ENCODE measurements around the gene SGPL1.

The SGPL1 gene

GRCh38 chr10:70804421-70804808 is 11.3 kb upstream of the SGPL1 start:
- H3K27me3 ChIP-seq (ENCODE audit: control insufficient read depth, insufficient read depth, low read length), result no peaks in the 10 kb centered on the region
- no peak overlapping the region for H3K27ac ChIP-seq
- no peak for TF ChIP-seq CTCF (IDR thresholded peaks at IDR 0.05)

GRCh38 chr10:70805619-70806215 is 10.0 kb upstream of the SGPL1 start:
- no peaks in the 10 kb centered on the region for H3K27me3 ChIP-seq (ENCODE audit: control insufficient read depth, insufficient read depth, low read length)
- H3K36me3 ChIP-seq (ENCODE audit: control insufficient read depth, insufficient read depth, low read length), result no peaks in the 10 kb centered on the region
- no peak overlapping the region for H3K4me3 ChIP-seq (ENCODE audit: low read depth, low read length)
- H3K4me1 ChIP-seq, result no peaks in the 10 kb centered on the region
- no peak overlapping the region for H3K9ac ChIP-seq
- H3K79me2 ChIP-seq, result no peaks in the 10 kb centered on the region
- no peaks in the 10 kb centered on the region for H3K9me3 ChIP-seq (ENCODE audit: control insufficient read depth, low read length)
- no peak overlapping the region for H3K27ac ChIP-seq
- no peak for TF ChIP-seq CTCF (IDR thresholded peaks at IDR 0.05)
- no peak overlapping the region for H3K4me2 ChIP-seq (ENCODE audit: low read length)
- no peak overlapping the region for H2AFZ ChIP-seq

More at GRCh38 chr10:70804421-70804808, 11.3 kb upstream of the SGPL1 start:
- Histone ChIP-seq H3K4me1 (no peaks in the 10 kb centered on the region), H3K36me3 (ENCODE audit: control insufficient read depth, insufficient read depth, low read length) (no peaks in the 10 kb centered on the region), H3K9me3 (ENCODE audit: control insufficient read depth, low read length) (no peaks in the 10 kb centered on the region), H3K4me2 (ENCODE audit: low read length) (no peak overlapping the region), H3K9ac (no peak overlapping the region), H3K4me3 (ENCODE audit: low read depth, low read length) (no peak overlapping the region), H2AFZ (no peak overlapping the region), H3K79me2 (no peaks in the 10 kb centered on the region)

GRCh38 chr10:70806841-70807240 is 8.9 kb upstream of the SGPL1 start:
- no peak overlapping the region for H3K4me3 ChIP-seq (ENCODE audit: low read depth, low read length)
- H3K9ac ChIP-seq, result no peak overlapping the region
- no peak for TF ChIP-seq CTCF (IDR thresholded peaks at IDR 0.05)
- no peak overlapping the region for H3K4me2 ChIP-seq (ENCODE audit: low read length)
- H2AFZ ChIP-seq, result no peak overlapping the region
- H3K4me1 ChIP-seq, result no peaks in the 10 kb centered on the region
- H3K27me3 ChIP-seq (ENCODE audit: control insufficient read depth, insufficient read depth, low read length), result no peaks in the 10 kb centered on the region
- H3K36me3 ChIP-seq (ENCODE audit: control insufficient read depth, insufficient read depth, low read length), result no peaks in the 10 kb centered on the region
- no peaks in the 10 kb centered on the region for H3K79me2 ChIP-seq
- no peak overlapping the region for H3K27ac ChIP-seq
- no peaks in the 10 kb centered on the region for H3K9me3 ChIP-seq (ENCODE audit: control insufficient read depth, low read length)

GRCh38 chr10:70807556-70807955 is 8.2 kb upstream of the SGPL1 start:
- Histone ChIP-seq H3K79me2 (no peaks in the 10 kb centered on the region), H3K27me3 (ENCODE audit: control insufficient read depth, insufficient read depth, low read length) (no peaks in the 10 kb centered on the region), H3K4me3 (ENCODE audit: low read depth, low read length) (no peak overlapping the region), H3K27ac (no peak overlapping the region), H3K9me3 (ENCODE audit: control insufficient read depth, low read length) (no peaks in the 10 kb centered on the region), H2AFZ (no peak overlapping the region), H3K4me1 (no peaks in the 10 kb centered on the region), H3K36me3 (ENCODE audit: control insufficient read depth, insufficient read depth, low read length) (no peaks in the 10 kb centered on the region), H3K4me2 (ENCODE audit: low read length) (no peak overlapping the region), H3K9ac (no peak overlapping the region)
- TF ChIP-seq CTCF (IDR thresholded peaks at IDR 0.05), result no peak

GRCh38 chr10:70809011-70809611 is 6.6 kb upstream of the SGPL1 start:
- Histone ChIP-seq H3K27me3 (ENCODE audit: control insufficient read depth, insufficient read depth, low read length) (no peaks in the 10 kb centered on the region), H3K4me2 (ENCODE audit: low read length) (no peak overlapping the region)

More at GRCh38 chr10:70809011-70809611, 6.6 kb upstream of the SGPL1 start:
- TF ChIP-seq CTCF (IDR thresholded peaks at IDR 0.05), result no peak
- Histone ChIP-seq H3K79me2 (no peaks in the 10 kb centered on the region), H3K4me3 (ENCODE audit: low read depth, low read length) (no peak overlapping the region), H3K27ac (no peak overlapping the region), H3K36me3 (ENCODE audit: control insufficient read depth, insufficient read depth, low read length) (no peaks in the 10 kb centered on the region), H3K9ac (no peak overlapping the region), H2AFZ (no peak overlapping the region), H3K4me1 (no peaks in the 10 kb centered on the region), H3K9me3 (ENCODE audit: control insufficient read depth, low read length) (no peaks in the 10 kb centered on the region)

All from parathyroid adenoma (tissue), 2 donors.